Ovary (tissue), 9 donors: ENCODE data around the gene CRACR2B. TPM values are rescaled to one million over a fixed set of nuclear protein-coding genes. Genes with fewer than 3 reads are reported as not detected.
A peak's percentile ranks its signal among the peaks of the same experiment; 100 is the strongest.

ENCODE experiments used
- DNase-seq, 5 donors: peaks; one replicate each; pipeline ENCODE4 v3.0.0-alpha.2; 2019 to 2020
- H3K27ac ChIP-seq, 2 donors: fragments of 200-600 bp; one replicate each; pipeline versions ENCODE4 v1.5.1 to v1.8.0; 2019 to 2022
- H3K27me3 ChIP-seq: fragments of 200-600 bp; one replicate; pipeline ENCODE4 v1.8.0; 2022
- H3K36me3 ChIP-seq: fragments of 200-600 bp; sonication (generic); one replicate; pipeline ENCODE4 v1.5.1; 2019
- H3K4me1 ChIP-seq: one replicate; pipeline ENCODE4 v1.8.1; 2013; ENCODE audit warnings: mild to moderate bottlenecking, moderate library complexity; ENCODE audit not compliant: insufficient read depth
- H3K4me3 ChIP-seq: fragments of 200-600 bp; sonication (generic); one replicate; pipeline ENCODE4 v1.5.1; 2017
- H3K9me3 ChIP-seq, 2 donors: fragments of 200-600 bp in 1 of 2; sonication (generic) in 1 of 2; one replicate each; pipeline versions ENCODE4 v1.5.1 to v1.8.1; 2013 to 2019; ENCODE audit warnings: mild to moderate bottlenecking in 1 of 2, moderate library complexity in 1 of 2
- EP300 ChIP-seq: sonication (generic); formaldehyde crosslinking; IDR thresholded peaks from one replicate; pipeline ENCODE4 v1.6.1; 2017; ENCODE audit warnings: antibody characterized with exemption
- POLR2A ChIP-seq: fragments of 450-650 bp; IDR thresholded peaks from one replicate; pipeline ENCODE4 v1.6.1; 2017; ENCODE audit warnings: antibody characterized with exemption, mild to moderate bottlenecking, moderate library complexity
- WGBS, 3 donors: extraction: QIAGEN DNeasy Blood & Tissue Kit in 1 of 3; methylation state at CpG; one replicate each; pipeline versions ENCODE4 v1.1.5 to v1.1.7; 2013 to 2017; 5-methylcytosine and 5-hydroxymethylcytosine counted together
- intact Hi-C, 4 donors: fragments of 100-400 bp; cut with DNase I; formaldehyde crosslinking; loops; one replicate each; pipeline versions ENCODE4 v1.11.0 to v1.15.1; 2022 to 2023
- polyA plus RNA-seq, 2 donors: library from polyadenylated mRNA; stranded (reverse); fragments of 200-250 nt in 1 of 2; fragments of 350-450 nt in 1 of 2; fragmentation: Illumina TruSeq in 1 of 2; extraction: RNeasy Lipid Tissue Mini Kit (QIAGEN cat#74804) in 1 of 2; gene quantifications; one replicate each; pipeline ENCODE4 v1.2.3, GENCODE V29; 2013 to 2014
- small RNA-seq: library from RNA; depleted of rRNA; stranded (forward); fragments of <200 nt; gene quantifications from one replicate; pipeline ENCODE3, GENCODE V24; 2016
- total RNA-seq, 7 donors: library from RNA; depleted of rRNA in 2 of 7; stranded (reverse); fragments of >200 nt in 2 of 7; fragmentation: NEBNext Ultra II Directional in 3 of 7; extraction: Animal tissue kit (Norgen Biotek cat#: 25700) in 3 of 7; gene quantifications; one replicate each; pipeline versions ENCODE4 v1.1.0 to v1.2.4, GENCODE V29; 2016 to 2023
- TF ChIP-seq, protein P1 (sequence below), 3 donors: fragments of 450-650 bp in 2 of 3; fragments of 200-600 bp in 1 of 3; IDR thresholded peaks; one replicate each; pipeline versions ENCODE4 v1.5.1 to v1.8.0; 2016 to 2022; ENCODE audit warnings: antibody characterized with exemption in 3 of 3, mild to moderate bottlenecking in 1 of 3
- donor health status: DM: no; HTN: no; CAD: no; lungs with moderate emphysema.
- donor health status: DM: no; HTN: no; CAD: no.
- donor health status: Bipolar disorder and iron deficiency.
- donor health status: DM: yes; HTN: yes; CAD: no.
- donor health status: DM: no; HTN: no; CAD: no.
- donor health status: DM: yes; HTN: yes; CAD: no.

Gene CRACR2B
- total and polyA plus RNA-seq, 9 donors: 0.18 to 6.5 (median 3.9) TPM

DNA sequence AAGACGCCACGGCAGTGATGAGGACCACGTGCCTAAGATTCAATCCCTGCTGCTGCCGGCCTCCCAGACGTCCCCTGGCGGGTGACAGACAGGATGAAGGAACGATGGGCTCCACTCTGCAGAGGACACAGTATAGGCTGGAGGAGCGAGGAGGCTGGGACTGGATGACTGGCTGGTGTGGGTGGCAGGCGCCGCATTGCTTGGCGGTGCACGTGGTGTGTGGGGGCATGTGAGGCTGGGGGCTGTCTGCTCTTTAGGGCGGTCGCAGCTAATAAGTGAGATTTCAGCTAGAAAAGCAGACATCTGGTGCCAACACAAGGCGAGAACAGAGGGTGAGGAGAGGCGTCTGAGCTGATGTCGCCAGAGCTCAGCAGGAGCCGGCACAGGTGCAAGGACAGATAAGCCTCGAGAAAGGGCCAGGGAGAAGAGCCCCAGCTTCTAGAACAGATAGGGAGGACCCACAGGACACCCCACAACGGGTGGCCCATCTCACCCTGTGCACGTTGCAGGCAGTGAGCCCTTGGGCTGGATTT lies 48.1 kb downstream of the CRACR2B start:
- no peaks in the 10 kb centered on the region for H3K27me3 ChIP-seq
- H3K4me3 ChIP-seq: no peak overlapping the region
- no peak for TF ChIP-seq EP300
- TF ChIP-seq, protein P1, sequence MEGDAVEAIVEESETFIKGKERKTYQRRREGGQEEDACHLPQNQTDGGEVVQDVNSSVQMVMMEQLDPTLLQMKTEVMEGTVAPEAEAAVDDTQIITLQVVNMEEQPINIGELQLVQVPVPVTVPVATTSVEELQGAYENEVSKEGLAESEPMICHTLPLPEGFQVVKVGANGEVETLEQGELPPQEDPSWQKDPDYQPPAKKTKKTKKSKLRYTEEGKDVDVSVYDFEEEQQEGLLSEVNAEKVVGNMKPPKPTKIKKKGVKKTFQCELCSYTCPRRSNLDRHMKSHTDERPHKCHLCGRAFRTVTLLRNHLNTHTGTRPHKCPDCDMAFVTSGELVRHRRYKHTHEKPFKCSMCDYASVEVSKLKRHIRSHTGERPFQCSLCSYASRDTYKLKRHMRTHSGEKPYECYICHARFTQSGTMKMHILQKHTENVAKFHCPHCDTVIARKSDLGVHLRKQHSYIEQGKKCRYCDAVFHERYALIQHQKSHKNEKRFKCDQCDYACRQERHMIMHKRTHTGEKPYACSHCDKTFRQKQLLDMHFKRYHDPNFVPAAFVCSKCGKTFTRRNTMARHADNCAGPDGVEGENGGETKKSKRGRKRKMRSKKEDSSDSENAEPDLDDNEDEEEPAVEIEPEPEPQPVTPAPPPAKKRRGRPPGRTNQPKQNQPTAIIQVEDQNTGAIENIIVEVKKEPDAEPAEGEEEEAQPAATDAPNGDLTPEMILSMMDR (IDR thresholded peaks at IDR 0.05): no peak
- no peak for TF ChIP-seq POLR2A
- no peak overlapping the region for H3K27ac ChIP-seq
- 85 to 91% (median 87%) methylated on average over 21 of the region's 21 CpGs for WGBS, 3 donors
- H3K4me1 ChIP-seq: peaks cover 10% of the 10 kb centered on the region
- intact Hi-C loops: no loop called here
- H3K9me3 ChIP-seq: no peaks in the 10 kb centered on the region
- DNase-seq: no peak
- H3K36me3 ChIP-seq: no peaks in the 10 kb centered on the region

DNA sequence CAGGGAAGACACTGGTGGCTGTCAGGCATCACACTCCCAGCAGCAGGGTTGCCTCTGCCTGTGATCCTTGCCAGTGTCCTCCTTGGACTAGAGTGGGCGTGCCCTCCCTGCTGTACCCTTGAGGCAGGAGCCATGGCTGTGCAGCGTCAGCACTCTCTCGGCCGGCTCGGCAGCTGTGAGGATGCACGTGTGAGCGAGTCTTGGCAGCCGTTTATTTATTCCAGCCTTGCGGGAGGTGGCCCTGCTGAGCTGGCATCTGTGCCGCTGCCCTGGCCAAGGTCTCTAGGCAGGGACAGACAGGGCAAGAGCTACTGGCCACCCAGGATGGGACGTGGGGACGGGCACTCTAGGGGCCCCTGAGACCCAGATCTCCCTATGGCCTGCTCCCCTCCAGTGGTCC lies 48.8 kb downstream of the CRACR2B start:
- no peak overlapping the region for H3K4me3 ChIP-seq
- H3K9me3 ChIP-seq: no peaks in the 10 kb centered on the region
- TF ChIP-seq, protein P1 (IDR thresholded peaks at IDR 0.05): no peak
- no peak for TF ChIP-seq POLR2A
- no peak for TF ChIP-seq EP300
- no peak overlapping the region for H3K27ac ChIP-seq
- intact Hi-C loops: no loop called here
- H3K36me3 ChIP-seq: no peaks in the 10 kb centered on the region
- WGBS, 3 donors: 27 to 65% (median 60%) methylated on average over 12 of the region's 12 CpGs
- DNase-seq: peak in 2 of 5 donors; percentile 43 to 68
- H3K27me3 ChIP-seq: no peaks in the 10 kb centered on the region
- H3K4me1 ChIP-seq: peaks cover 10% of the 10 kb centered on the region

DNA sequence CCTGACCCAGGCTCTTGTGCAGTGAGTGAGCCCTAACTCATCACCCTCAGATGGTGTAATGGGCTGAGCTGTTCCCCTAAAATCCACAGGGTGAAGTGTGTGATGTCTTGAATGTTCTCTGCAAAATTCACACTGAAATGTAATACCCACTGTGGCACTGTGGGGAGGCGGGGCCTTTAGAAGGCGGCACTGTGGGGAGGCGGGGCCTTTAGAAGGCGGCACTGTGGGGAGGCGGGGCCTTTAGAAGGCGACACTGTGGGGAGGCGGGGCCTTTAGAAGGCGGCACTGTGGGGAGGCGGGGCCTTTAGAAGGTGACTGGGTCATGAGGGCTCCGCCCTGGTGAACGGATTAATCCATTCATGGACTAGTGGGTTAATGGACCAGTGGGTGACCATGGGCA lies 49.8 kb downstream of the CRACR2B start:
- Histone ChIP-seq H3K4me3 (no peak overlapping the region), H3K36me3 (no peaks in the 10 kb centered on the region), H3K9me3 (no peaks in the 10 kb centered on the region), H3K27ac (no peak overlapping the region), H3K4me1 (peaks cover 10% of the 10 kb centered on the region), H3K27me3 (no peaks in the 10 kb centered on the region)
- no peak for DNase-seq
- WGBS, 3 donors: 86 to 96% (median 91%) methylated on average over 11 of the region's 11 CpGs
- TF ChIP-seq EP300 (no peak), POLR2A (no peak)
- TF ChIP-seq, protein P1 (IDR thresholded peaks at IDR 0.05): no peak
- intact Hi-C loops: no loop called here

DNA sequence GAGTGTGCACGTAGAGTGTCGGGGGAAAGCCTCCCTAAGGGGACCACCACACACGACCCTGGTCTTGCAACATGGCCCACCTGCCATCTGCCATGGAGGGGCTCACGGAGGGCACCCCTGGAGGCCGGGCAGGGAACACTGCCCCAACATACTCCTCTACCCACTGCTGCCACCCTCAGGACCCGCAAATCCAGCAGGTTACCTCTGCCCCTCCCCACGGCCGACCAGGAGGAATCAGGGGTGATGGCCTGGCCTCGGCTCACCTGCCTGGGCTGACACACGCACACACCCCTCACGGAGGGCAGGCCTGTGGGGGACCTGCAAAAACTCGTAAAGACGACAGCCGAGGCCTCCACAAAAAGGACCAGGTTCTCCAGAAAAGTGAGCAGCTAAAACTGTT lies 52.7 kb downstream of the CRACR2B start:
- H3K27ac ChIP-seq: no peak overlapping the region
- no peak for TF ChIP-seq POLR2A
- TF ChIP-seq, protein P1 (IDR thresholded peaks at IDR 0.05): no peak
- no peak for TF ChIP-seq EP300
- H3K36me3 ChIP-seq: no peaks in the 10 kb centered on the region
- no peak overlapping the region for H3K4me3 ChIP-seq
- 85 to 92% (median 91%) methylated on average over 14 of the region's 14 CpGs for WGBS, 3 donors
- H3K9me3 ChIP-seq: no peaks in the 10 kb centered on the region
- no peak for DNase-seq
- H3K4me1 ChIP-seq: peaks cover 4% of the 10 kb centered on the region
- intact Hi-C loops: loop anchor here in 1 of 4 donors (5.0 kb wide), 1 partner anchor 1422 kb away; the partner anchor contains the start of genes C11orf21 and TSPAN32
- H3K27me3 ChIP-seq: no peaks in the 10 kb centered on the region

Small RNAs within 50 kb of the gene (small RNA-seq; reads per million reads assigned to genes)
- gene SNORA52: not detected

Other genes with a start within 250 kb of the CRACR2B start
- 10 to 100 TPM in 6 of 7 donors, 1 to 10 TPM in 1; 8.2 to 59.1 (median 17.1) TPM for gene IRF7, start 212.0 kb upstream of the CRACR2B start, total RNA-seq
- gene IRF7, start 212.0 kb upstream of the CRACR2B start, polyA plus RNA-seq: 10 to 100 TPM in 1 of 2 donors, under 1 TPM in 1; 0.28 to 22.8 TPM
- gene CDHR5, start 203.0 kb upstream of the CRACR2B start, total RNA-seq: 1 to 10 TPM in 1 of 7 donors, under 1 TPM in 2, not detected in 4; 0.20 to 2.3 (median 0.22) TPM
- under 1 TPM in 1 of 2 donors, not detected in 1; 0.07 TPM for gene CDHR5, start 203.0 kb upstream of the CRACR2B start, polyA plus RNA-seq
- not detected for gene SCT, start 200.7 kb upstream of the CRACR2B start, total RNA-seq
- gene SCT, start 200.7 kb upstream of the CRACR2B start, polyA plus RNA-seq: under 1 TPM in 1 of 2 donors, not detected in 1; 0.68 TPM
- 1 to 10 TPM in 5 of 7 donors, under 1 TPM in 2; 0.57 to 3.3 (median 1.7) TPM for gene DRD4, start 190.7 kb upstream of the CRACR2B start, total RNA-seq
- under 1 TPM in 1 of 2 donors, not detected in 1; 0.63 TPM for gene DRD4, start 190.7 kb upstream of the CRACR2B start, polyA plus RNA-seq
- 10 to 100 TPM; 15.5 to 43.4 (median 34.1) TPM for gene DEAF1, start 132.7 kb upstream of the CRACR2B start, total RNA-seq
- 10 to 100 TPM; 10.2 to 23.9 TPM for gene DEAF1, start 132.7 kb upstream of the CRACR2B start, polyA plus RNA-seq
- 10 to 100 TPM; 15.4 to 38.0 (median 30.5) TPM for gene TMEM80, start 132.1 kb upstream of the CRACR2B start, total RNA-seq
- gene TMEM80, start 132.1 kb upstream of the CRACR2B start, polyA plus RNA-seq: 10 to 100 TPM; 28.9 to 37.6 TPM
- 10 to 100 TPM; 20.6 to 57.9 (median 34.2) TPM for gene EPS8L2, start 121.7 kb upstream of the CRACR2B start, total RNA-seq
- gene EPS8L2, start 121.7 kb upstream of the CRACR2B start, polyA plus RNA-seq: 10 to 100 TPM in 1 of 2 donors, 1 to 10 TPM in 1; 5.9 to 17.4 TPM
- gene TALDO1, start 80.5 kb upstream of the CRACR2B start, total RNA-seq: 100 to 1,000 TPM in 6 of 7 donors, 10 to 100 TPM in 1; 75.0 to 134 (median 117) TPM
- 100 to 1,000 TPM in 1 of 2 donors, 10 to 100 TPM in 1; 76.8 to 103 TPM for gene TALDO1, start 80.5 kb upstream of the CRACR2B start, polyA plus RNA-seq
- gene GATD1, start 50.4 kb upstream of the CRACR2B start, total RNA-seq: 10 to 100 TPM; 14.7 to 79.8 (median 59.9) TPM
- gene GATD1, start 50.4 kb upstream of the CRACR2B start, polyA plus RNA-seq: 10 to 100 TPM in 1 of 2 donors, 1 to 10 TPM in 1; 9.4 to 52.1 TPM
- gene CEND1, start 37.8 kb upstream of the CRACR2B start, total RNA-seq: under 1 TPM in 1 of 7 donors, not detected in 6; 0.15 TPM
- gene CEND1, start 37.8 kb upstream of the CRACR2B start, polyA plus RNA-seq: under 1 TPM in 1 of 2 donors, not detected in 1; 0.07 TPM
- 10 to 100 TPM in 6 of 7 donors, 1 to 10 TPM in 1; 6.6 to 23.3 (median 16.7) TPM for gene SLC25A22, start 29.6 kb upstream of the CRACR2B start, total RNA-seq
- 10 to 100 TPM in 1 of 2 donors, under 1 TPM in 1; 0.42 to 11.3 TPM for gene SLC25A22, start 29.6 kb upstream of the CRACR2B start, polyA plus RNA-seq
- 10 to 100 TPM; 10.1 to 18.1 (median 14.1) TPM for gene PIDD1, start 22.7 kb upstream of the CRACR2B start, total RNA-seq
- gene PIDD1, start 22.7 kb upstream of the CRACR2B start, polyA plus RNA-seq: 10 to 100 TPM in 1 of 2 donors, under 1 TPM in 1; 0.23 to 14.0 TPM
- 1,000 to 10,000 TPM in 5 of 7 donors, 100 to 1,000 TPM in 2; 901 to 4,238 (median 3,176) TPM for gene RPLP2, start 18.0 kb upstream of the CRACR2B start, total RNA-seq
- gene RPLP2, start 18.0 kb upstream of the CRACR2B start, polyA plus RNA-seq: 1,000 to 10,000 TPM in 1 of 2 donors, 100 to 1,000 TPM in 1; 237 to 2,243 TPM
- 10 to 100 TPM; 33.0 to 98.2 (median 83.0) TPM for gene PNPLA2, start 9.0 kb upstream of the CRACR2B start, total RNA-seq
- 10 to 100 TPM; 12.9 to 91.5 TPM for gene PNPLA2, start 9.0 kb upstream of the CRACR2B start, polyA plus RNA-seq
- 100 to 1,000 TPM in 6 of 7 donors, 10 to 100 TPM in 1; 32.9 to 243 (median 176) TPM for gene CD151, start 5.0 kb downstream of the CRACR2B start, total RNA-seq
- gene CD151, start 5.0 kb downstream of the CRACR2B start, polyA plus RNA-seq: 100 to 1,000 TPM in 1 of 2 donors, 10 to 100 TPM in 1; 46.3 to 168 TPM
- 10 to 100 TPM; 26.8 to 89.3 (median 62.7) TPM for gene POLR2L, start 14.6 kb downstream of the CRACR2B start, total RNA-seq
- gene POLR2L, start 14.6 kb downstream of the CRACR2B start, polyA plus RNA-seq: 10 to 100 TPM in 1 of 2 donors, 1 to 10 TPM in 1; 4.9 to 67.3 TPM
- gene TSPAN4, start 14.9 kb downstream of the CRACR2B start, total RNA-seq: 100 to 1,000 TPM in 1 of 7 donors, 10 to 100 TPM in 6; 66.6 to 109 (median 89.7) TPM
- 100 to 1,000 TPM in 1 of 2 donors, 1 to 10 TPM in 1; 6.4 to 124 TPM for gene TSPAN4, start 14.9 kb downstream of the CRACR2B start, polyA plus RNA-seq
- 10 to 100 TPM; 62.2 to 90.7 (median 75.7) TPM for gene CHID1, start 82.9 kb downstream of the CRACR2B start, total RNA-seq
- gene CHID1, start 82.9 kb downstream of the CRACR2B start, polyA plus RNA-seq: 10 to 100 TPM; 41.0 to 68.1 TPM
- 10 to 100 TPM; 27.7 to 80.1 (median 54.0) TPM for gene AP2A2, start 98.0 kb downstream of the CRACR2B start, total RNA-seq
- 100 to 1,000 TPM in 1 of 2 donors, 10 to 100 TPM in 1; 31.1 to 151 TPM for gene AP2A2, start 98.0 kb downstream of the CRACR2B start, polyA plus RNA-seq
- gene MUC6, start 208.8 kb downstream of the CRACR2B start, total RNA-seq: 1 to 10 TPM in 1 of 7 donors, under 1 TPM in 5, not detected in 1; 0.23 to 7.2 (median 0.41) TPM
- gene MUC6, start 208.8 kb downstream of the CRACR2B start, polyA plus RNA-seq: under 1 TPM; 0.02 to 0.06 TPM
- gene MUC2, start 247.0 kb downstream of the CRACR2B start, total RNA-seq: 1 to 10 TPM in 1 of 7 donors, under 1 TPM in 3, not detected in 3; 0.02 to 3.3 (median 0.27) TPM
- gene MUC2, start 247.0 kb downstream of the CRACR2B start, polyA plus RNA-seq: under 1 TPM in 1 of 2 donors, not detected in 1; 0.02 TPM